Endothelial cell (in vitro differentiated cells): Measurements from ENCODE around the gene NHLH1. TPM values are rescaled to one million over a fixed set of nuclear protein-coding genes. Genes with fewer than 3 reads are reported as not detected.

Source experiments
- DNase-seq: peaks from one replicate; pipeline ENCODE4 v3.0.0; 2021; ENCODE audit warnings: low spot score
- H3K27ac Mint-ChIP-seq: one replicate; pipeline ENCODE4 v1.8.0; 2021; ENCODE audit warnings: mixed read lengths, inconsistent platforms; ENCODE audit not compliant: unreplicated experiment
- H3K27me3 Mint-ChIP-seq: one replicate; pipeline ENCODE4 v1.8.0; 2021; ENCODE audit warnings: mild to moderate bottlenecking, moderate library complexity, mixed read lengths, inconsistent platforms; ENCODE audit not compliant: unreplicated experiment
- H3K36me3 Mint-ChIP-seq: one replicate; pipeline ENCODE4 v1.8.0; 2021; ENCODE audit warnings: mild to moderate bottlenecking, low read depth, mixed read lengths, inconsistent platforms; ENCODE audit not compliant: unreplicated experiment
- H3K4me1 Mint-ChIP-seq: one replicate; pipeline ENCODE4 v1.8.0; 2021; ENCODE audit warnings: mild to moderate bottlenecking, mixed read lengths, inconsistent platforms; ENCODE audit not compliant: unreplicated experiment
- H3K4me3 Mint-ChIP-seq: one replicate; pipeline ENCODE4 v1.8.0; 2021; ENCODE audit warnings: mild to moderate bottlenecking, mixed read lengths, inconsistent platforms; ENCODE audit not compliant: unreplicated experiment
- H3K9me3 Mint-ChIP-seq: one replicate; pipeline ENCODE4 v1.8.0; 2021; ENCODE audit warnings: mixed read lengths, inconsistent platforms; ENCODE audit not compliant: unreplicated experiment
- CTCF ChIP-seq: fragments of 200-600 bp; sonication (generic); IDR thresholded peaks from one replicate; pipeline ENCODE4 v1.5.0; 2021; ENCODE audit warnings: antibody characterized with exemption; ENCODE audit not compliant: unreplicated experiment
- total RNA-seq: library from RNA; stranded (reverse); fragmentation: NEBNext Ultra II Directional; extraction: Animal tissue kit (Norgen Biotek cat#: 25700); gene quantifications from one replicate; pipeline ENCODE4 v1.2.1, GENCODE V29; 2021; ENCODE audit not compliant: unreplicated experiment

Gene NHLH1
- total RNA-seq, 1 donor from 2014 or later = 1.2 TPM

DNA sequence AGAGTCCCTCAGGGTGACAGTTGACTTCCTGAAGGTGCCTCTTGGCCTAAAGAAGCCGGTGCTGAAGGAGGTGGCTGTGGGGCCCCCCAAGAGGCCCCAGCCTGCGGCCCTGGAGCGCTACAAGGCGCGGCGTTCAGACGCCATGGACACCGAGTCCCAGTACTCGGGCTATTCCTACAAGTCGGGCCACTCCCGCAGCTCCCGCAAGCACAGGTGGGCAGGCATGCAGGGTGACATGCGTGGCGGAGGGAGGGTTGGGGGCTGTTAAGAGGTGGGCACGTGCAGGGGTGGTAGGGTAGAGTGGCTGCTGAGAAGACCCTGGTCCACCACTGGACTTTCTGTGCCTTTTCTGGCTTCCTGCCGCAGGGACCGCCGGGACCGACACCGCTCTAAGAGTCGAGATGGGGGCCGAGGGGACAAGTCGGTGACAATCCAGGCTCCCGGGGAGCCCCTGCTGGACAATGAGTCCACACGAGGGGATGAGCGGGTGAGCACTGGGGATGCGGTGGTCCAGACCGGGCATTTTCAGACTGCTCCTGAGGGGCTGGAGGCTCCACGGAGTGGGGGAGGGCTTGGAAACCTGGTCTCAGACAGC lies 48.9 kb downstream of the NHLH1 start:
- DNase-seq = no peak
- Mint-ChIP-seq H3K27ac (no peak overlapping the region), H3K4me3 (no peak overlapping the region), H3K27me3 (peaks cover 18% of the 10 kb centered on the region), H3K4me1 (peaks cover 44% of the 10 kb centered on the region), H3K9me3 (no peaks in the 10 kb centered on the region), H3K36me3 (peaks cover 31% of the 10 kb centered on the region)
- TF ChIP-seq CTCF = no peak

GRCh38 chr1:160416369-160416768 lies 49.5 kb downstream of the NHLH1 start:
- Mint-ChIP-seq H3K9me3 (no peaks in the 10 kb centered on the region), H3K4me1 (peaks cover 38% of the 10 kb centered on the region), H3K27me3 (peaks cover 18% of the 10 kb centered on the region), H3K36me3 (peaks cover 32% of the 10 kb centered on the region), H3K27ac (no peak overlapping the region), H3K4me3 (no peak overlapping the region)
- DNase-seq = peak; percentile 45
- TF ChIP-seq CTCF = peak; percentile 33

DNA sequence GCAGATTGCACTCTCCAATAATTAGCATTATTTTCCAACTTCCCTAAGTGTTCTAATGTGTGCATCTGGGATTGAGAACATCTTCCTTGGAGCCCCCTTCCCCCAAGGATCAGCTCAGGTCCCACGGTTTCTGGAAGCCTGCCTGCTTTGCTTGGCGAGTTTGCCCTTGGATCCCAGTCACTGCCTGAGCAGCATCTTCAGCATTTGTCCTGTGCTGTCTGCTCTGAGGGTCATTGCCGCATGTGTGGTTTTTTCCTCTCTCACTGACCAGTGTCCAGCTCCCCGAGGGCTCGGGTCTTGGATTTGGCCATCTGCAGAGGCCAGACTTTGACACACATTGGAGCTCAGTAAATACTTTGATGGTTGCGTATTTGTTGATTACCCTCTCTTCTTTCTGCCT lies 51.6 kb downstream of the NHLH1 start:
- H3K4me1 Mint-ChIP-seq = peaks cover 29% of the 10 kb centered on the region
- no peaks in the 10 kb centered on the region for H3K9me3 Mint-ChIP-seq
- peaks cover 14% of the 10 kb centered on the region for H3K27me3 Mint-ChIP-seq
- no peak overlapping the region for H3K4me3 Mint-ChIP-seq
- DNase-seq = no peak
- TF ChIP-seq CTCF = no peak
- H3K27ac Mint-ChIP-seq = no peak overlapping the region
- H3K36me3 Mint-ChIP-seq = peaks cover 43% of the 10 kb centered on the region

DNA sequence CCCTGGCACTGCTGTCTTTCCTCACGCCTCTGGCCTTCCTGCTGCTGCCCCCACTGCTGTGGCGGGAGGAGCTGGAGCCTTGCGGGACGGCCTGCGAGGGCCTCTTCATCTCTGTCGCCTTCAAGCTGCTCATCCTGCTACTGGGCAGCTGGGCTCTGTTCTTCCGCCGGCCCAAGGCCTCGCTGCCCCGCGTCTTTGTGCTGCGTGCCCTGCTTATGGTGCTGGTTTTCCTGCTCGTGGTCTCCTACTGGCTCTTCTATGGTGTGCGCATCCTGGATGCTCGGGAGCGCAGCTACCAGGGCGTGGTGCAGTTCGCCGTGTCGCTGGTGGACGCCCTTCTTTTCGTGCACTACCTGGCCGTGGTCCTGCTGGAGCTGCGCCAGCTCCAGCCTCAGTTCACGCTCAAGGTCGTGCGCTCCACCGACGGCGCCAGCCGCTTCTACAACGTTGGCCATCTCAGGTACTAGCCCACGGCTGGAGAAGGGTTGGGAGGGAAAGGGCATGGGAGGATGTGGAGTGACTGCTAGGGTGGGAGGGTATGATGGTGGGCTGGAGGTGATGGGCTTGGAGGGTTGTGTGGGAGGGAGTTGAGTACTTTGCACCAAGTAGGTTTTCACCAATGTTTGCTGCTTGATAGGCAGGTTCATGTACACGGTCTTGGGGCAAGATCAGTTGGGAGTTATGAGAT lies 52.4 kb downstream of the NHLH1 start:
- Mint-ChIP-seq H3K27me3 (peaks cover 15% of the 10 kb centered on the region), H3K27ac (no peak overlapping the region), H3K36me3 (peaks cover 45% of the 10 kb centered on the region), H3K4me3 (peak overlapping the region; percentile 65), H3K4me1 (peaks cover 22% of the 10 kb centered on the region), H3K9me3 (no peaks in the 10 kb centered on the region)
- no peak for DNase-seq
- TF ChIP-seq CTCF = no peak

- Mint-ChIP-seq H3K4me3 (peak overlapping the region; percentile 65), H3K27ac (no peak overlapping the region), H3K27me3 (peaks cover 13% of the 10 kb centered on the region), H3K36me3 (peaks cover 50% of the 10 kb centered on the region), H3K9me3 (no peaks in the 10 kb centered on the region), H3K4me1 (peaks cover 20% of the 10 kb centered on the region)
- DNase-seq = no peak
- no peak for TF ChIP-seq CTCF
These were observed 52.9 kb downstream of the NHLH1 start for GRCh38 chr1:160419838-160420169.
